Activated T-cell treated with anti-CD3 and anti-CD28 coated beads, Interleukin-2, amount 50 U/mL, for 4 hours (primary cell): ENCODE data around the gene ABHD1. TPM values are rescaled to one million over a fixed set of nuclear protein-coding genes. Genes with fewer than 3 reads are reported as not detected.
A peak's percentile ranks its signal among the peaks of the same experiment; 100 is the strongest.

Experiments
- ATAC-seq, 2 donors: fragments of 200-7000 bp; cut with Tn5 transposase; one replicate each; pipeline ENCODE4 v1.10.0; 2021
- DNase-seq: peaks from one replicate; pipeline ENCODE4 v3.0.0-alpha.2; 2020
- H3K27me3 Mint-ChIP-seq: one replicate; pipeline ENCODE4 v1.8.0; 2021; ENCODE audit warnings: low read depth, mixed read lengths
- H3K36me3 Mint-ChIP-seq: one replicate; pipeline ENCODE4 v1.8.0; 2022; ENCODE audit warnings: mixed read lengths; ENCODE audit not compliant: insufficient read depth
- H3K4me1 Mint-ChIP-seq: one replicate; pipeline ENCODE4 v1.8.0; 2021; ENCODE audit warnings: low read depth, mixed read lengths
- H3K4me3 Mint-ChIP-seq: one replicate; pipeline ENCODE4 v1.8.0; 2021; ENCODE audit warnings: mild to moderate bottlenecking, moderate library complexity, mixed read lengths
- H3K9me3 Mint-ChIP-seq: one replicate; pipeline ENCODE4 v1.8.0; 2021; ENCODE audit warnings: mixed read lengths
- total RNA-seq, 3 donors: library from RNA; stranded (reverse); gene quantifications; one replicate each; pipeline ENCODE4 v1.2.1, GENCODE V29; 2021

The ABHD1 gene
- total RNA-seq, 3 donors from 2014 or later: not detected

GRCh38 chr2:27133905-27134780, 10.5 kb downstream of the ABHD1 start, which contains the start of gene PREB:
Gene PREB, minus strand, starts transcription at chr2:27134636. Its CDS starts 215 bp downstream, at chr2:27134421.
- H3K4me1 Mint-ChIP-seq: peaks cover 21% of the 10 kb centered on the region
- DNase-seq: peak; percentile 99
- peak within 1 kb of the TSS; percentile 91 for H3K4me3 Mint-ChIP-seq
- no peaks in the 10 kb centered on the region for H3K27me3 Mint-ChIP-seq
- H3K9me3 Mint-ChIP-seq: no peaks in the 10 kb centered on the region
- peaks cover 15% of the 10 kb centered on the region for H3K36me3 Mint-ChIP-seq
- peak; percentile 92 to 95 for ATAC-seq

GRCh38 chr2:27134781-27135477, 11.3 kb downstream of the ABHD1 start:
- H3K4me1 Mint-ChIP-seq: peaks cover 21% of the 10 kb centered on the region
- no peak for DNase-seq

GRCh38 chr2:27135478-27135955, 11.9 kb downstream of the ABHD1 start:
- no peak for ATAC-seq

More at GRCh38 chr2:27134781-27135477, 11.3 kb downstream of the ABHD1 start:
- Mint-ChIP-seq H3K9me3 (no peaks in the 10 kb centered on the region), H3K27me3 (no peaks in the 10 kb centered on the region), H3K36me3 (peaks cover 12% of the 10 kb centered on the region), H3K4me3 (peak overlapping the region; percentile 91)
- no peak for ATAC-seq

GRCh38 chr2:27136751-27137150, 13.1 kb downstream of the ABHD1 start:
- Mint-ChIP-seq H3K9me3 (no peaks in the 10 kb centered on the region), H3K27me3 (no peaks in the 10 kb centered on the region), H3K4me3 (no peak overlapping the region), H3K4me1 (peaks cover 18% of the 10 kb centered on the region), H3K36me3 (peaks cover under 1% of the 10 kb centered on the region)
- DNase-seq (no peak), ATAC-seq (no peak)

More at GRCh38 chr2:27135478-27135955, 11.9 kb downstream of the ABHD1 start:
- Mint-ChIP-seq H3K27me3 (no peaks in the 10 kb centered on the region), H3K4me1 (peaks cover 21% of the 10 kb centered on the region), H3K36me3 (peaks cover 9% of the 10 kb centered on the region), H3K4me3 (peak overlapping the region; percentile 91), H3K9me3 (no peaks in the 10 kb centered on the region)
- DNase-seq: no peak

- no peak for ATAC-seq
Measured at GRCh38 chr2:27137322-27137935, 13.8 kb downstream of the ABHD1 start.

GRCh38 chr2:27138111-27138510, 14.5 kb downstream of the ABHD1 start:
- no peaks in the 10 kb centered on the region for H3K36me3 Mint-ChIP-seq
- no peak overlapping the region for H3K4me3 Mint-ChIP-seq
- no peak for ATAC-seq
- DNase-seq: no peak
- H3K27me3 Mint-ChIP-seq: no peaks in the 10 kb centered on the region
- no peaks in the 10 kb centered on the region for H3K9me3 Mint-ChIP-seq
- H3K4me1 Mint-ChIP-seq: peaks cover 11% of the 10 kb centered on the region

More at GRCh38 chr2:27137322-27137935, 13.8 kb downstream of the ABHD1 start:
- Mint-ChIP-seq H3K4me1 (peaks cover 18% of the 10 kb centered on the region), H3K9me3 (no peaks in the 10 kb centered on the region), H3K36me3 (no peaks in the 10 kb centered on the region), H3K27me3 (no peaks in the 10 kb centered on the region), H3K4me3 (no peak overlapping the region)
- no peak for DNase-seq

- H3K36me3 Mint-ChIP-seq: no peaks in the 10 kb centered on the region
- no peak for ATAC-seq
- H3K4me1 Mint-ChIP-seq: peaks cover 3% of the 10 kb centered on the region
- no peaks in the 10 kb centered on the region for H3K9me3 Mint-ChIP-seq
- no peak within 1 kb of the TSS for H3K4me3 Mint-ChIP-seq
- H3K27me3 Mint-ChIP-seq: peaks cover 3% of the 10 kb centered on the region
- DNase-seq: no peak
Measured at GRCh38 chr2:27139310-27139709, 15.7 kb downstream of the ABHD1 start, which contains the start of gene PRR30. Gene PRR30, minus strand, starts transcription at chr2:27139410. Its CDS starts 1,081 bp downstream, at chr2:27138329.

GRCh38 chr2:27143285-27143684, 19.7 kb downstream of the ABHD1 start:
- peaks cover 9% of the 10 kb centered on the region for H3K27me3 Mint-ChIP-seq
- no peaks in the 10 kb centered on the region for H3K4me1 Mint-ChIP-seq

GRCh38 chr2:27145682-27146081, 22.1 kb downstream of the ABHD1 start:
- DNase-seq (no peak), ATAC-seq (no peak)
- H3K4me3 Mint-ChIP-seq: no peak overlapping the region
- H3K9me3 Mint-ChIP-seq: no peaks in the 10 kb centered on the region
- H3K4me1 Mint-ChIP-seq: no peaks in the 10 kb centered on the region
- H3K36me3 Mint-ChIP-seq: no peaks in the 10 kb centered on the region
- H3K27me3 Mint-ChIP-seq: peaks cover 13% of the 10 kb centered on the region

More at GRCh38 chr2:27143285-27143684, 19.7 kb downstream of the ABHD1 start:
- H3K36me3 Mint-ChIP-seq: no peaks in the 10 kb centered on the region
- H3K4me3 Mint-ChIP-seq: no peak overlapping the region
- no peak for DNase-seq
- ATAC-seq: no peak
- no peaks in the 10 kb centered on the region for H3K9me3 Mint-ChIP-seq

- Mint-ChIP-seq H3K9me3 (no peaks in the 10 kb centered on the region), H3K4me1 (no peaks in the 10 kb centered on the region), H3K4me3 (no peak overlapping the region), H3K27me3 (peaks cover 13% of the 10 kb centered on the region), H3K36me3 (no peaks in the 10 kb centered on the region)
- no peak for DNase-seq
- no peak for ATAC-seq
Measured at GRCh38 chr2:27147935-27148334, 24.3 kb downstream of the ABHD1 start.

- no peak for ATAC-seq
- peaks cover 13% of the 10 kb centered on the region for H3K27me3 Mint-ChIP-seq
- H3K4me3 Mint-ChIP-seq: no peak within 1 kb of the TSS
- H3K9me3 Mint-ChIP-seq: no peaks in the 10 kb centered on the region
- no peaks in the 10 kb centered on the region for H3K4me1 Mint-ChIP-seq
- DNase-seq: no peak
- no peaks in the 10 kb centered on the region for H3K36me3 Mint-ChIP-seq
Measured at GRCh38 chr2:27148801-27149439, 25.3 kb downstream of the ABHD1 start, which contains the start of gene TCF23. Gene TCF23, plus strand, starts transcription at chr2:27149004. Its CDS starts 130 bp downstream, at chr2:27149134.

GRCh38 chr2:27149570-27150405, 26.2 kb downstream of the ABHD1 start:
- no peak overlapping the region for H3K4me3 Mint-ChIP-seq
- no peaks in the 10 kb centered on the region for H3K4me1 Mint-ChIP-seq
- peaks cover 10% of the 10 kb centered on the region for H3K27me3 Mint-ChIP-seq
- ATAC-seq (no peak), DNase-seq (no peak)
- H3K36me3 Mint-ChIP-seq: no peaks in the 10 kb centered on the region
- H3K9me3 Mint-ChIP-seq: no peaks in the 10 kb centered on the region

- H3K4me3 Mint-ChIP-seq: no peak overlapping the region
- H3K9me3 Mint-ChIP-seq: no peaks in the 10 kb centered on the region
- H3K36me3 Mint-ChIP-seq: no peaks in the 10 kb centered on the region
- DNase-seq: no peak
- no peak for ATAC-seq
- H3K27me3 Mint-ChIP-seq: peaks cover 10% of the 10 kb centered on the region
- H3K4me1 Mint-ChIP-seq: no peaks in the 10 kb centered on the region
Measured at GRCh38 chr2:27150639-27151230, 27.1 kb downstream of the ABHD1 start.
